ENCODE measurements around the gene EXOC6B. TPM values are rescaled to one million over a fixed set of nuclear protein-coding genes. Genes with fewer than 3 reads are reported as not detected.

EXOC6B gene
- total RNA-seq, 2 experiments from 2014 or later, result 6.2 to 8.3 TPM

GRCh38 chr2:72719416-72719815, 106.4 kb downstream of the EXOC6B start:
- intact Hi-C loops (cut with micrococcal nuclease), result no loop called here
- ChIA-PET POLR2A (no interaction called here), CTCF (no interaction called here)

GRCh38 chr2:72718876-72719275, 107.0 kb downstream of the EXOC6B start:
- Mint-ChIP-seq H3K9me3 (no peaks in the 10 kb centered on the region), H3K4me3 (no peak overlapping the region), H3K27ac (no peak overlapping the region), H3K36me3 (ENCODE audit: low read depth) (peaks cover 5% of the 10 kb centered on the region), H3K27me3 (no peaks in the 10 kb centered on the region), H3K4me1 (ENCODE audit: low read depth) (no peaks in the 10 kb centered on the region)
- intact Hi-C loops (cut with micrococcal nuclease), result no loop called here
- TF ChIP-seq CTCF (IDR thresholded peaks at IDR 0.05), result no peak
- CTCF ChIA-PET, result no interaction called here
- ATAC-seq, result no peak
- POLR2A ChIA-PET, result no interaction called here
- DNase-seq, result no peak

More at GRCh38 chr2:72719416-72719815, 106.4 kb downstream of the EXOC6B start:
- no peak for ATAC-seq
- no peak overlapping the region for H3K27ac Mint-ChIP-seq
- H3K27me3 Mint-ChIP-seq, result no peaks in the 10 kb centered on the region
- no peaks in the 10 kb centered on the region for H3K9me3 Mint-ChIP-seq
- no peak overlapping the region for H3K4me3 Mint-ChIP-seq
- no peak for TF ChIP-seq CTCF (IDR thresholded peaks at IDR 0.05)
- H3K4me1 Mint-ChIP-seq (ENCODE audit: low read depth), result no peaks in the 10 kb centered on the region
- peaks cover 5% of the 10 kb centered on the region for H3K36me3 Mint-ChIP-seq (ENCODE audit: low read depth)
- no peak for DNase-seq

- no peaks in the 10 kb centered on the region for H3K27me3 Mint-ChIP-seq
- no peak overlapping the region for H3K4me3 Mint-ChIP-seq
- H3K36me3 Mint-ChIP-seq (ENCODE audit: low read depth), result peaks cover 5% of the 10 kb centered on the region
- ATAC-seq (no peak), DNase-seq (no peak)
- intact Hi-C loops (cut with micrococcal nuclease), result no loop called here
- no peak overlapping the region for H3K27ac Mint-ChIP-seq
- TF ChIP-seq CTCF (IDR thresholded peaks at IDR 0.05), result no peak
- ChIA-PET POLR2A (no interaction called here), CTCF (interaction anchor here (1.5 kb wide), 1 partner anchor 9 kb away, joined by 3 read pairs; no protein-coding TSS in a partner anchor)
- no peaks in the 10 kb centered on the region for H3K4me1 Mint-ChIP-seq (ENCODE audit: low read depth)
- H3K9me3 Mint-ChIP-seq, result no peaks in the 10 kb centered on the region
Observed at GRCh38 chr2:72716601-72717000, 109.2 kb downstream of the EXOC6B start.

- TF ChIP-seq CTCF (IDR thresholded peaks at IDR 0.05), result no peak
- ChIA-PET POLR2A (no interaction called here), CTCF (no interaction called here)
- Mint-ChIP-seq H3K4me1 (ENCODE audit: low read depth) (no peaks in the 10 kb centered on the region), H3K27ac (no peak overlapping the region), H3K9me3 (no peaks in the 10 kb centered on the region), H3K4me3 (no peak overlapping the region), H3K27me3 (no peaks in the 10 kb centered on the region), H3K36me3 (ENCODE audit: low read depth) (peaks cover 5% of the 10 kb centered on the region)
- ATAC-seq (no peak), DNase-seq (no peak)
- intact Hi-C loops (cut with micrococcal nuclease), result no loop called here
Observed at GRCh38 chr2:72713857-72714256, 112.0 kb downstream of the EXOC6B start.

GRCh38 chr2:72712977-72713376, 112.9 kb downstream of the EXOC6B start:
- no peaks in the 10 kb centered on the region for H3K27me3 Mint-ChIP-seq
- DNase-seq (no peak), ATAC-seq (no peak)
- intact Hi-C loops (cut with micrococcal nuclease), result no loop called here
- H3K4me3 Mint-ChIP-seq, result no peak overlapping the region
- no peaks in the 10 kb centered on the region for H3K4me1 Mint-ChIP-seq (ENCODE audit: low read depth)
- POLR2A ChIA-PET, result no interaction called here
- CTCF ChIA-PET, result no interaction called here
- no peak overlapping the region for H3K27ac Mint-ChIP-seq
- TF ChIP-seq CTCF (IDR thresholded peaks at IDR 0.05), result no peak
- H3K9me3 Mint-ChIP-seq, result no peaks in the 10 kb centered on the region
- H3K36me3 Mint-ChIP-seq (ENCODE audit: low read depth), result peaks cover 4% of the 10 kb centered on the region

Measured in activated CD8-positive, alpha-beta T cell treated with anti-CD3 and anti-CD28 coated beads for 36 hours (primary cell).